ENCODE measurements around the gene GALNT14. TPM values are rescaled to one million over a fixed set of nuclear protein-coding genes. Genes with fewer than 3 reads are reported as not detected.

GALNT14 gene
- total RNA-seq, 1 experiment from 2014 or later: 2.7 TPM

GRCh38 chr2:30949435-30949834, 188.8 kb downstream of the GALNT14 start:
- H3K4me1 ChIP-seq (ENCODE audit: insufficient read depth, low read length): no peaks in the 10 kb centered on the region
- no peak overlapping the region for H2BK20ac ChIP-seq (ENCODE audit: low read depth, low read length, poor library complexity, severe bottlenecking)
- no peak overlapping the region for H2BK15ac ChIP-seq (ENCODE audit: low read depth, low read length)
- no CpG with 5 or more reads among the region's 4 CpGs for WGBS (ENCODE audit: extremely low coverage, insufficient read length, low lambda C conversion rate)
- H3K23ac ChIP-seq (ENCODE audit: insufficient read length, low read depth, low read length): no peak overlapping the region
- Mint-ChIP-seq H3K4me3 (no peak overlapping the region), H3K27ac (peak overlapping the region in 1 of 3 experiments; percentile 49; a peak in 1 of 7 replicates), H3K9me3 (peaks cover 7 to 13% of the 10 kb centered on the region in 2 experiments), H3K4me1 (no peaks in the 10 kb centered on the region), H3K36me3 (ENCODE audit: insufficient read depth in 1 of 3, low read depth in 3 of 3) (peaks cover 2 to 11% (median 4%) of the 10 kb centered on the region in 3 experiments; a peak in 3 of 7 replicates), H3K27me3 (ENCODE audit: low read depth) (no peaks in the 10 kb centered on the region; the same call in none of the 2 replicates)
- no peak overlapping the region for H4K8ac ChIP-seq (replicated peaks; ENCODE audit: insufficient read length, low read depth, low read length)
- H2AK5ac ChIP-seq (ENCODE audit: insufficient read length, low read length): no peak overlapping the region
- H3K27me3 ChIP-seq (ENCODE audit: insufficient read depth, low read length): no peaks in the 10 kb centered on the region
- TF ChIP-seq CTCF (conservative IDR thresholded peaks at IDR 0.05): no peak
- H2AFZ ChIP-seq (ENCODE audit: low read length): no peak overlapping the region
- H2BK5ac ChIP-seq (ENCODE audit: insufficient read length, low read length): no peak overlapping the region
- H3K14ac ChIP-seq (ENCODE audit: insufficient read depth, low read length): no peak overlapping the region; the same call in 1 of the 2 replicates
- no peak for DNase-seq
- H3K56ac ChIP-seq (ENCODE audit: insufficient read length, low read depth, low read length): no peak overlapping the region
- no peaks in the 10 kb centered on the region for H4K20me1 ChIP-seq (ENCODE audit: control insufficient read depth, insufficient read depth, insufficient read length)
- H3K18ac ChIP-seq (ENCODE audit: insufficient read length, low read depth, low read length): no peak overlapping the region
- H4K91ac ChIP-seq (ENCODE audit: insufficient read length, low read depth, low read length): no peak overlapping the region
- H3K79me1 ChIP-seq (ENCODE audit: insufficient read depth, low read depth, low read length, poor library complexity, severe bottlenecking): no peaks in the 10 kb centered on the region
- no peak overlapping the region for H3K27ac ChIP-seq (ENCODE audit: insufficient read length, low read depth, low read length)
- no peak overlapping the region for H2BK12ac ChIP-seq (ENCODE audit: insufficient read length, low read depth, low read length)
- H3K23me2 ChIP-seq (ENCODE audit: insufficient read length, low read depth, low read length, poor library complexity, severe bottlenecking): no peaks in the 10 kb centered on the region
- H3K4ac ChIP-seq (ENCODE audit: low read depth, low read length): no peak overlapping the region
- H2BK120ac ChIP-seq (ENCODE audit: low read depth, low read length, poor library complexity, severe bottlenecking): no peak overlapping the region
- H3K4me2 ChIP-seq (ENCODE audit: insufficient read depth, insufficient read length, low read length): no peak overlapping the region
- no peaks in the 10 kb centered on the region for H3K79me2 ChIP-seq (ENCODE audit: insufficient read depth, low read length)
- no peak overlapping the region for H3T11ph ChIP-seq (ENCODE audit: low read length)
- H3K9ac ChIP-seq (ENCODE audit: extremely low read depth, insufficient read length, low read length): no peak overlapping the region
- no peaks in the 10 kb centered on the region for H3K9me3 ChIP-seq (ENCODE audit: control insufficient read depth, low read depth, low read length)
- no peak overlapping the region for H4K5ac ChIP-seq (ENCODE audit: insufficient read length, low read depth, low read length)

All from H9 (cell line).